Measurements from ENCODE around the gene TSPYL2.

TSPYL2 gene

DNA sequence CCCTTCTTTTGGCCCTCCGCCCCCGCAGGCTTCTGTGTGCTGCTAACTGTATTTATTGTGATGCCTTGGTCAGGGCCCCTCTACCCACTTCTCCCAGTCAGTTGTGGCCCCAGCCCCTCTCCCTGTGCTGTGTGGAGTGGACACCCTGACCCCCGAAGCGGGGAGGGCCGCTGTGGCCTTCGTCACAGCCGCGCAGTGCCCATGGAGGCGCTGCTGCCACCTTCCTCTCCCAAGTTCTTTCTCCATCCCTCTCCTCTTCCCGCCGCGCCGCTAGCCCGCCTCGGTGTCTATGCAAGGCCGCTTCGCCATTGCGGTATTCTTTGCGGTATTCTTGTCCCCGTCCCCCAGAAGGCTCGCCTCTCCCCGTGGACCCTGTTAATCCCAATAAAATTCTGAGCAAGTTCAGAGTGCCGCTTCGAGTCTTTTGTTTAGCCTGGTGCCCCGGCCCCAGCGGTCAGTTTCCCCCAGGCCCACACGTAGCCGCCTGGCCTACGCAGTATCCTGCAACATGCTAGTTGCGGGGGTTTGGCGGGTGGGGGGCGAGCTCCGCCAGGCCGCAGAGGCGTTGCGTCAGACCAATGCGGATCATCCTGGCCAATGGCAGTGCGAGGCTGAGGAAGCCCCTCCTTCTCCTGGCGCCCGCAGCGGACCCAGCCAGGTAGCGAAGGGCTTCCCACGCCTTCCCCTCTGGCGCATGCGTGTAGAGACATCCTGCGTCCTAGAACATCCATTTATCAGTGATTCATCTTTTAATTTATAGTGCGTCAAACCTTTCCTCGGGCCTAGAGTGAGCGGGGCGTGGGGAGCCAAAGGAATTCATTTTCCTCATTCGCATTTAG is 6.2 kb downstream of the TSPYL2 start:
- TF ChIP-seq RARB (CRISPR knock-in tag; IDR thresholded peaks at IDR 0.05) (no peak), ZNF565 (CRISPR knock-in tag; conservative IDR thresholded peaks at IDR 0.05; ENCODE audit: low read depth) (no peak), GLIS3 (CRISPR knock-in tag; IDR thresholded peaks at IDR 0.05) (no peak)
- TF ChIP-seq, protein P1, sequence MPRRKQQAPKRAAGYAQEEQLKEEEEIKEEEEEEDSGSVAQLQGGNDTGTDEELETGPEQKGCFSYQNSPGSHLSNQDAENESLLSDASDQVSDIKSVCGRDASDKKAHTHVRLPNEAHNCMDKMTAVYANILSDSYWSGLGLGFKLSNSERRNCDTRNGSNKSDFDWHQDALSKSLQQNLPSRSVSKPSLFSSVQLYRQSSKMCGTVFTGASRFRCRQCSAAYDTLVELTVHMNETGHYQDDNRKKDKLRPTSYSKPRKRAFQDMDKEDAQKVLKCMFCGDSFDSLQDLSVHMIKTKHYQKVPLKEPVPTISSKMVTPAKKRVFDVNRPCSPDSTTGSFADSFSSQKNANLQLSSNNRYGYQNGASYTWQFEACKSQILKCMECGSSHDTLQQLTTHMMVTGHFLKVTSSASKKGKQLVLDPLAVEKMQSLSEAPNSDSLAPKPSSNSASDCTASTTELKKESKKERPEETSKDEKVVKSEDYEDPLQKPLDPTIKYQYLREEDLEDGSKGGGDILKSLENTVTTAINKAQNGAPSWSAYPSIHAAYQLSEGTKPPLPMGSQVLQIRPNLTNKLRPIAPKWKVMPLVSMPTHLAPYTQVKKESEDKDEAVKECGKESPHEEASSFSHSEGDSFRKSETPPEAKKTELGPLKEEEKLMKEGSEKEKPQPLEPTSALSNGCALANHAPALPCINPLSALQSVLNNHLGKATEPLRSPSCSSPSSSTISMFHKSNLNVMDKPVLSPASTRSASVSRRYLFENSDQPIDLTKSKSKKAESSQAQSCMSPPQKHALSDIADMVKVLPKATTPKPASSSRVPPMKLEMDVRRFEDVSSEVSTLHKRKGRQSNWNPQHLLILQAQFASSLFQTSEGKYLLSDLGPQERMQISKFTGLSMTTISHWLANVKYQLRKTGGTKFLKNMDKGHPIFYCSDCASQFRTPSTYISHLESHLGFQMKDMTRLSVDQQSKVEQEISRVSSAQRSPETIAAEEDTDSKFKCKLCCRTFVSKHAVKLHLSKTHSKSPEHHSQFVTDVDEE (CRISPR knock-in tag; IDR thresholded peaks at IDR 0.05) = no peak
- TF ChIP-seq, protein P2, sequence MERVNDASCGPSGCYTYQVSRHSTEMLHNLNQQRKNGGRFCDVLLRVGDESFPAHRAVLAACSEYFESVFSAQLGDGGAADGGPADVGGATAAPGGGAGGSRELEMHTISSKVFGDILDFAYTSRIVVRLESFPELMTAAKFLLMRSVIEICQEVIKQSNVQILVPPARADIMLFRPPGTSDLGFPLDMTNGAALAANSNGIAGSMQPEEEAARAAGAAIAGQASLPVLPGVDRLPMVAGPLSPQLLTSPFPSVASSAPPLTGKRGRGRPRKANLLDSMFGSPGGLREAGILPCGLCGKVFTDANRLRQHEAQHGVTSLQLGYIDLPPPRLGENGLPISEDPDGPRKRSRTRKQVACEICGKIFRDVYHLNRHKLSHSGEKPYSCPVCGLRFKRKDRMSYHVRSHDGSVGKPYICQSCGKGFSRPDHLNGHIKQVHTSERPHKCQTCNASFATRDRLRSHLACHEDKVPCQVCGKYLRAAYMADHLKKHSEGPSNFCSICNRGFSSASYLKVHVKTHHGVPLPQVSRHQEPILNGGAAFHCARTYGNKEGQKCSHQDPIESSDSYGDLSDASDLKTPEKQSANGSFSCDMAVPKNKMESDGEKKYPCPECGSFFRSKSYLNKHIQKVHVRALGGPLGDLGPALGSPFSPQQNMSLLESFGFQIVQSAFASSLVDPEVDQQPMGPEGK (CRISPR knock-in tag; IDR thresholded peaks at IDR 0.05; ENCODE audit: borderline replicate concordance) = 0 out of 2 replicates have a peak, but pooled peaks have one; percentile 42
- ATAC-seq = peak; percentile 80

DNA sequence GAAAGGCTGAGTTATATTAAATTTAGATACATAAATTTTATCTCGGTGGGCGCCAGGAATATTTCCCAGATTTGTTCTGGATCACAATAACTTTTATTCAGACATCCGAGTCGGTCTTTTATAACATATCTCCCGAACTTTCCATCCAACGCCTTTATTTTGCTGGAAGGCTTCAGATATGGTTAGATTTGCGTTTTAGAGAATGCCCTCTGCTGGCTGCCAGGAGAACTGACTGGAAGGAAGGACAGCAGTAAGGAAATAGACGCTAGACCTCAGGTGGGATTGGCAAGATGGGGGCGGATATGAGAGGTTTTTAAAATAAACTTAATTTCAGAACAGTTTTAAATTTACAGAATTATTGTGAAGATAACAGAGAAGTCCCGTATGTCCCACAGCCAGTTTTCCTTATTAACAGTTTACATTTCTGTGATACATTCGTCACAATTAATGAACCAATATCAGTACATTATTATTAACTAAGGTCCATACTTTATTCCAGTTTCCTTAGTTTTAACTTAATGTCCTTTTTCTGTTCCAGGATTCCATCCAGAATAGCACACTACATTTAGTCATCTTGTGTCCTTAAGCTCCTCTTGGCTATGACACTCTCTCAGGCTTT is 7.2 kb downstream of the TSPYL2 start:
- ATAC-seq = peak; percentile 46
- no peak for TF ChIP-seq SNAI2 (CRISPR knock-in tag; IDR thresholded peaks at IDR 0.05)
- TF ChIP-seq PPARA (CRISPR knock-in tag; IDR thresholded peaks at IDR 0.05; ENCODE audit: borderline replicate concordance) = no peak
- TF ChIP-seq ZFP3 (CRISPR knock-in tag; IDR thresholded peaks at IDR 0.05) = no peak
- no peak for TF ChIP-seq ZC3H10 (CRISPR knock-in tag; IDR thresholded peaks at IDR 0.05)
- TF ChIP-seq ISL1 (CRISPR knock-in tag; IDR thresholded peaks at IDR 0.05) = no peak
- no peak for TF ChIP-seq ZNF70 (CRISPR knock-in tag; IDR thresholded peaks at IDR 0.05)
- TF ChIP-seq OSR1 (CRISPR knock-in tag; IDR thresholded peaks at IDR 0.05) = no peak
- no peak for TF ChIP-seq TOX (CRISPR knock-in tag; IDR thresholded peaks at IDR 0.05; ENCODE audit: borderline replicate concordance)
- TF ChIP-seq ZNF8 (CRISPR knock-in tag; IDR thresholded peaks at IDR 0.05) = no peak

DNA sequence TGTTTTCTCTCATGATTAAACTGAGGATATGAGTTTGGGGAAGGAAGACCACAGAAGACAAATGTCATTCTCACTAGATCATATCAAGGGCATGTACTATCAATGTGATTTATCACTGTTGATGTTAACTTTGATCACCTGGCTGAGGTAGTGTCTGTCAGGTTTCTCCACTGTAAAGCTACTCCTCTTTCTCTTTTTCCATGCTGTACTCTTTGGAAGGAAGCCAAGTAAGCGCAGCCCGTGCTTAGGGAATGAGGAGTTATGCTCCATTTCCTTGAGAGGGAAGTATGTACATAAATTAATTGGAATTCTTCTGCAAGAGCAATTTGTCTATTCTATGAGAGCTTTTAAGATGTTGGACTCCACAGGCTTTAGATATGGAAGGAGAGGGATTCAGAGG is 7.8 kb downstream of the TSPYL2 start:
- ATAC-seq = no peak
- TF ChIP-seq, protein P3, sequence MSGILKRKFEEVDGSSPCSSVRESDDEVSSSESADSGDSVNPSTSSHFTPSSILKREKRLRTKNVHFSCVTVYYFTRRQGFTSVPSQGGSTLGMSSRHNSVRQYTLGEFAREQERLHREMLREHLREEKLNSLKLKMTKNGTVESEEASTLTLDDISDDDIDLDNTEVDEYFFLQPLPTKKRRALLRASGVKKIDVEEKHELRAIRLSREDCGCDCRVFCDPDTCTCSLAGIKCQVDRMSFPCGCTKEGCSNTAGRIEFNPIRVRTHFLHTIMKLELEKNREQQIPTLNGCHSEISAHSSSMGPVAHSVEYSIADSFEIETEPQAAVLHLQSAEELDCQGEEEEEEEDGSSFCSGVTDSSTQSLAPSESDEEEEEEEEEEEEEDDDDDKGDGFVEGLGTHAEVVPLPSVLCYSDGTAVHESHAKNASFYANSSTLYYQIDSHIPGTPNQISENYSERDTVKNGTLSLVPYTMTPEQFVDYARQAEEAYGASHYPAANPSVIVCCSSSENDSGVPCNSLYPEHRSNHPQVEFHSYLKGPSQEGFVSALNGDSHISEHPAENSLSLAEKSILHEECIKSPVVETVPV (CRISPR knock-in tag; IDR thresholded peaks at IDR 0.05) = no peak
- TF ChIP-seq ESRRG (CRISPR knock-in tag; IDR thresholded peaks at IDR 0.05) (no peak), RARB (CRISPR knock-in tag; IDR thresholded peaks at IDR 0.05) (no peak)

DNA sequence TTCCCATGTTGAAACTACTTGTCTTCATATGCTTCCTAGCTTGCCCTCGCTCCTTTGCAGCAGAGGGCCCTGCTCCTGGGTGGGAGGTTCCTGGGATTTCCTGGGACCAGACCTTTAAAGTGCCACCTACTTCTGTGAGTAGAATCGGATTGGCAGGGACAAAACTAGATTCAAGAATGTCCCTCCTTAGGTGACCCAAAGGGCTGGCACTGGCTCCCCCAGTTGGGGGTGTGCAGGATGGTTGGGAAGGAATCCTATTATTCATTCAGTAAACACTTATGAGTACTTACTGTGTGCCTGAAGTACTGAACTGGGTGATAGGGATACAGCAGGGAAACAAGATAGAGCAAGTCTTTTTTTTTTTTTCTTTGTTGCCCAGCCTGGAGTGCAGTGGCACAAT is 9.2 kb downstream of the TSPYL2 start:
- ATAC-seq = no peak
- TF ChIP-seq ZFP30 (CRISPR knock-in tag; IDR thresholded peaks at IDR 0.05) = no peak
- no peak for TF ChIP-seq GLIS3 (CRISPR knock-in tag; IDR thresholded peaks at IDR 0.05)
- no peak for TF ChIP-seq BACH2 (CRISPR knock-in tag; IDR thresholded peaks at IDR 0.05; ENCODE audit: borderline replicate concordance)
- TF ChIP-seq ZFP3 (CRISPR knock-in tag; IDR thresholded peaks at IDR 0.05) = no peak
- no peak for TF ChIP-seq ZNF70 (CRISPR knock-in tag; IDR thresholded peaks at IDR 0.05)

DNA sequence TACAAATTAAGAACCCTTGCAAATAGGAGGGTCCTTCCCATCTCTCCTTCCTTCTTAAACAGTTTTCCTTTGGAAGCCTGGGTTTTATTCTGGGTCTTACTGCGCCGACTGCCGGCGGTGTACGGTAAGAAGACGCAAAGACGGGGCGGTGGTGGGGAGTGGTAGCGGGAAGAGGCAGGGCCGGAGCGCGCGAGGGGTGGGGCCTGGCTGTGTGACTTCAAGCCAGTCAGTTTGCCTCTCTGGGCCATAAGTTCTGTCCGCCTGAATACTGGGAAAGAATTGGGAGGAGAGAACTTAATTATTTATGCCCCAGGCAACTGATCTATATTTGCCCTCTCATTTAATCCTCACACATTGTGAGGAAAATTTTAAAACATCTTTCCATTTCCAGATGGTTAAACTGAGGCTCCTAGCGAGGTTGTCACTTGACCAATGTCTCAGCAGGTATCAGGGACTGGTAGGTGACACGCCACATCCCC is 11.0 kb downstream of the TSPYL2 start:
- peak; percentile 79 for ATAC-seq
- TF ChIP-seq SNAI2 (CRISPR knock-in tag; IDR thresholded peaks at IDR 0.05) = no peak
- TF ChIP-seq ZNF8 (CRISPR knock-in tag; IDR thresholded peaks at IDR 0.05) = no peak
- no peak for TF ChIP-seq OSR1 (CRISPR knock-in tag; IDR thresholded peaks at IDR 0.05)
- no peak for TF ChIP-seq CSDC2 (CRISPR knock-in tag; IDR thresholded peaks at IDR 0.05)
- TF ChIP-seq ARNTL (CRISPR knock-in tag; IDR thresholded peaks at IDR 0.05; ENCODE audit: borderline replicate concordance, low read depth) = no peak
- no peak for TF ChIP-seq ZC3H10 (CRISPR knock-in tag; IDR thresholded peaks at IDR 0.05)
- TF ChIP-seq TOX (CRISPR knock-in tag; IDR thresholded peaks at IDR 0.05; ENCODE audit: borderline replicate concordance) = no peak

All from SK-N-SH treated with all-trans-retinoic acid at 6 μM for 48 hours (cell line).